ENCODE data around the gene OR4C11. TPM values are rescaled to one million over a fixed set of nuclear protein-coding genes. Genes with fewer than 3 reads are reported as not detected.

OR4C11 gene
- not detected in 5 replicates for total RNA-seq (2022; extraction: Qiagen RNA extraction)

GRCh38 chr11:55607545-55607944 lies at the start of gene OR4C11:
OR4C11 (minus strand) TSS chr11:55607645; CDS start chr11:55604373, 3,272 bp downstream.

GRCh38 chr11:55648027-55648426 lies 40.6 kb upstream of the OR4C11 start, which contains the start of gene OR4S2:
OR4S2 (plus strand) TSS chr11:55648327; CDS start chr11:55650904, 2,577 bp downstream.

DNA sequence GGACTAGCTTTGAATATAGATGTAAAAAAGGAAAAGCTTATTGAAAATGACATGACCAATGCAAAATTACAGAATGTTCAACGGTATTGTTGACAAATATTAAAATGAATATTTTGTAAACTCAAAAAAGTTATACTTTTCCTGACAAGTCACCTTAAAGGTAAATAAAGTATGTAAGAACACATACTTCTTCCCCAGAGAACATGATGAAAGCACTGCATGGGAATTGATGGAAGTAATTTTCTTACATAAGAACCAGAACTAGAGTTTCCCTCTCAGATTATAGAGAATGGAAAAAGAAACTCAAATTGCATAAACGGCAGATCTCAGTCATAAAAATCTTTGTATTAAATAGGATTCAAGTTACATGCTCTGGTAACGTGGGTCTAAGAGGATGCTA lies 27.4 kb upstream of the OR4C11 start, which contains the start of gene OR4P4:
OR4P4 (plus strand) TSS at position 301 of the 400 bp plus-strand sequence.

DNA sequence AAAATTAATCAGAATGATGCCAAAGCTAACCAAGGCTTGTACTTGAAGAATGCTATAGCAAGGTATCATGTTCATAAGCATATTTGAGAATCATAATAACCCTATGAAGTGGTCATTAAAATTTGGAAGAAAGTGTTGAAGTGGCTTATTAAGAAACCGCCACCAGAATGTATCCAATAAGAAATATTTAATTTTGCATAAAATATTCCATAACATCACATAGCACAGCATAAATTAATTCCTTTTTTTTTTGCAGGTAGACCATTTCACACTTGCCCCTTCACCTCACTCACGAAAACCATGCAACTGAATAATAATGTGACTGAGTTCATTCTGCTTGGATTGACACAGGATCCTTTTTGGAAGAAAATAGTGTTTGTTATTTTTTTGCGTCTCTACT lies 35.6 kb downstream of the OR4C11 start, which contains the start of gene OR4C16:
OR4C16 (plus strand) TSS at position 301 of the 400 bp plus-strand sequence; CDS start at position 301, 0 bp downstream.

DNA sequence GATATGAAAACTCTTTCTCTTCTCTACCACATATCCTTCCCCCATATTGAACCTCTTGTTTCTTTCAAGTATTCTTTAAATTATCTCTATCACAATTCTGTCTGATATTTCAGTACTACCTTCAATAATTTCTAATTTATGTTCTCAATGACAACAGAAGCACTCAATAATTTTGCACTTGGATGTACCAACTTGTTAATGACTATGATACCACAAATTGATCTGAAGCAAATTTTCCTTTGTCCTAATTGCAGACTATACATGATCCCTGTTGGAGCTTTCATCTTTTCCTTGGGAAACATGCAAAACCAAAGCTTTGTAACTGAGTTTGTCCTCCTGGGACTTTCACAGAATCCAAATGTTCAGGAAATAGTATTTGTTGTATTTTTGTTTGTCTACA lies 53.3 kb downstream of the OR4C11 start, which contains the start of gene OR4C15:
OR4C15 (plus strand) TSS at position 301 of the 400 bp plus-strand sequence; CDS start at position 301, 0 bp downstream.

Other genes with a start within 250 kb of the OR4C11 start
- gene OR4A15, start 239.7 kb downstream of the OR4C11 start, total RNA-seq (2022; extraction: Qiagen RNA extraction) = not detected in 5 replicates
- not detected in 5 replicates for gene OR4C15, start 53.2 kb downstream of the OR4C11 start, total RNA-seq (2022; extraction: Qiagen RNA extraction)
- gene OR4C16, start 35.5 kb downstream of the OR4C11 start, total RNA-seq (2022; extraction: Qiagen RNA extraction) = not detected in 5 replicates
- gene OR4P4, start 27.5 kb upstream of the OR4C11 start, total RNA-seq (2022; extraction: Qiagen RNA extraction) = not detected in 5 replicates
- gene OR4S2, start 40.7 kb upstream of the OR4C11 start, total RNA-seq (2022; extraction: Qiagen RNA extraction) = not detected in 5 replicates
- gene OR4C6, start 54.6 kb upstream of the OR4C11 start, total RNA-seq (2022; extraction: Qiagen RNA extraction) = not detected in 5 replicates
- gene OR5D13, start 165.8 kb upstream of the OR4C11 start, total RNA-seq (2022; extraction: Qiagen RNA extraction) = not detected in 5 replicates
- not detected in 5 replicates for gene OR5D14, start 187.9 kb upstream of the OR4C11 start, total RNA-seq (2022; extraction: Qiagen RNA extraction)
- not detected in 5 replicates for gene OR5L1, start 203.7 kb upstream of the OR4C11 start, total RNA-seq (2022; extraction: Qiagen RNA extraction)
- not detected in 5 replicates for gene OR5D18, start 212.0 kb upstream of the OR4C11 start, total RNA-seq (2022; extraction: Qiagen RNA extraction)
- gene OR5L2, start 219.6 kb upstream of the OR4C11 start, total RNA-seq (2022; extraction: Qiagen RNA extraction) = not detected in 5 replicates
- not detected in 5 replicates for gene OR5D16, start 231.1 kb upstream of the OR4C11 start, total RNA-seq (2022; extraction: Qiagen RNA extraction)

Data from A549 treated with Hydrocortisone at 1 μM for 4 hours (cell line).